Natural killer cell treated with Interleukin-12 subunit alpha and Interleukin-12 subunit beta and Interleukin-15 and Interleukin-18, amount 100 ng/mL, for 72 hours (primary cell): ENCODE measurements around the gene SLC1A4. TPM values are rescaled to one million over a fixed set of nuclear protein-coding genes. Genes with fewer than 3 reads are reported as not detected.
"Not testable (repeated sequence)": the region's sequence is repeated elsewhere in the genome, so short reads cannot be mapped to it uniquely, and the experiment has no call there.

Experiments used
- ATAC-seq, 2 donors: fragments of 150-1000 bp; cut with Tn5 transposase in 1 of 2; sonication (Bioruptor Pico), chemical (Tn5 transposase) in 1 of 2; 2 replicates each; pipeline ENCODE4 v1.10.0; 2021
- DNase-seq: peaks from one replicate; pipeline ENCODE4 v3.0.0; 2022; ENCODE audit warnings: low spot score
- H3K27ac Mint-ChIP-seq, 2 donors: 1 replicate in 1 of 2; 2 replicates in 1 of 2; pipeline ENCODE4 v1.8.0; 2022; ENCODE audit warnings: mixed read lengths in 2 of 2, mild to moderate bottlenecking in 1 of 2, moderate library complexity in 1 of 2
- H3K27me3 Mint-ChIP-seq, 2 donors: 1 replicate in 1 of 2; 2 replicates in 1 of 2; pipeline ENCODE4 v1.8.0; 2022; ENCODE audit warnings: mixed read lengths in 2 of 2
- H3K36me3 Mint-ChIP-seq: one replicate; pipeline ENCODE4 v1.8.0; 2022; ENCODE audit warnings: mixed read lengths
- H3K4me1 Mint-ChIP-seq, 2 donors: 1 replicate in 1 of 2; 2 replicates in 1 of 2; pipeline ENCODE4 v1.8.0; 2022; ENCODE audit warnings: low read depth in 2 of 2, mixed read lengths in 2 of 2, mild to moderate bottlenecking in 1 of 2
- H3K4me3 Mint-ChIP-seq: one replicate; pipeline ENCODE4 v1.8.0; 2022; ENCODE audit warnings: mixed read lengths
- H3K9me3 Mint-ChIP-seq: 2 replicates; pipeline ENCODE4 v1.8.0; 2022; ENCODE audit warnings: mixed read lengths
- total RNA-seq, 2 donors: library from RNA; stranded (reverse); gene quantifications; one replicate each; pipeline ENCODE4 v1.2.3, GENCODE V29; 2022

The SLC1A4 gene
- total RNA-seq, 2 donors from 2014 or later = 34.5 to 34.7 TPM

- peaks cover 22 to 24% of the 10 kb centered on the region in 2 donors for H3K4me1 Mint-ChIP-seq
- ATAC-seq (no peak), DNase-seq (no peak)
- no peak overlapping the region for H3K4me3 Mint-ChIP-seq
- H3K9me3 Mint-ChIP-seq = no peaks in the 10 kb centered on the region
- H3K27me3 Mint-ChIP-seq = no peaks in the 10 kb centered on the region
- H3K27ac Mint-ChIP-seq = no peak overlapping the region
- no peaks in the 10 kb centered on the region for H3K36me3 Mint-ChIP-seq
Observed at GRCh38 chr2:65030476-65031332, 41.5 kb downstream of the SLC1A4 start.

DNA sequence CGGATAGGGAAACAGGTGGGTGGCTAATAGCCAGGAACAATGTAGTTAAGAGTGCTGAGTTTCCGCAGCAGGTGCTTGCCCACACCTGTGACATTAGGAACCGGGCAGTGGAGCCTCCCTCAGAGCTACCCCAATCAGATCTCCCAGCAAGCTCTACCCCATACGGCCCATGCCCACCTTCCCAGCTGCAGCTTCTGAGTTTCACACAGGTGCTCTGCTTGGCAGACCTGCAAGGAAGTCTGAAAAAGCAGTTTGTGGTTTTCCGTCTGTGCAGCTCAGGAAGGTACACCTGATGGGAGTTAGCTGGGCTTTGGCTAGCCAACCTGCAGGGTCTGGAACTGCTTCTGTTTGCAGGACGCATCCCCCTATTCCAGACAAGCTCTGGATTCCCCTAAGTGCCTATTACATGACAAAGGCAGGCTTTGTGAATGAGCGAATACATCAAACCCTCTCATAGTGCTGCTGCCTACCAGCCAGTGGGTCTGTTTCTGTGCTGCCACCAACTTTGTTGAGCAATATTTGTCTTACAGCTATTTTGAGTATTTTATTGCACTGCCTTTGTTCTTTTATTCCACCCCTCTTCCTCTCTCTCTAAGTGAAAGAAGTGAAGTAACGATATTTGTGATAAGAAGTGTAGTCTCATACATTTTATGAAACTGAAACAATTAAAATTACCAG lies 42.3 kb downstream of the SLC1A4 start:
- Mint-ChIP-seq H3K4me1 (peaks cover 20 to 22% of the 10 kb centered on the region in 2 donors), H3K9me3 (no peaks in the 10 kb centered on the region), H3K27ac (peak overlapping the region; percentile 73 to 75), H3K4me3 (peak overlapping the region; percentile 55), H3K36me3 (no peaks in the 10 kb centered on the region), H3K27me3 (no peaks in the 10 kb centered on the region)
- peak in 1 of 2 donors; percentile 33 for ATAC-seq
- DNase-seq = no peak

- Mint-ChIP-seq H3K27me3 (no peaks in the 10 kb centered on the region), H3K4me3 (peak overlapping the region; percentile 55), H3K27ac (peak overlapping the region; percentile 73 to 75), H3K9me3 (no peaks in the 10 kb centered on the region), H3K36me3 (no peaks in the 10 kb centered on the region), H3K4me1 (peaks cover 20 to 22% of the 10 kb centered on the region in 2 donors)
- peak; percentile 68 to 75 for ATAC-seq
- no peak for DNase-seq
Observed at GRCh38 chr2:65032019-65032975, 43.1 kb downstream of the SLC1A4 start.

DNA sequence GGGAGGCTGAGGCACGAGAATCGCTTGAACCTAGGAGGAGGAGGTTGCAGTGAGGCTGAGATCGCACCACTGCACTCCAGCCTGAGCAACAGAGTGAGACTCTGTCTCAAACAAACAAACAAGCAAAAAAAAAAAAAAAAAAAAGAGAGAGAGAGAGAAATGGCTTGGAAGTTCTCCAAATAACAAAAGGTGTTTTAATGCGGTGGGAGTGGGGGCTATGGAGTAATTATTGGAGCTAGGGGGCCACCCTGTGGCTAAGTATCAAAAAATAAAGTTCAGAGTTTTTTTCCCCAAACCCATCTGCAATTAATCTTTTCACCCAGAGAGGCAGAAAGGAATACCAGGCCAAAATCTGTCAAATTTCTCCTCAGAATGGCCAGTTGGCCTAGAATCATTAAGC lies 44.0 kb downstream of the SLC1A4 start:
- no peaks in the 10 kb centered on the region for H3K27me3 Mint-ChIP-seq
- DNase-seq (no peak), ATAC-seq (no peak)
- H3K27ac Mint-ChIP-seq = no peak overlapping the region
- H3K9me3 Mint-ChIP-seq = no peaks in the 10 kb centered on the region
- no peak overlapping the region for H3K4me3 Mint-ChIP-seq
- peaks cover 20 to 22% of the 10 kb centered on the region in 2 donors for H3K4me1 Mint-ChIP-seq
- no peaks in the 10 kb centered on the region for H3K36me3 Mint-ChIP-seq

DNA sequence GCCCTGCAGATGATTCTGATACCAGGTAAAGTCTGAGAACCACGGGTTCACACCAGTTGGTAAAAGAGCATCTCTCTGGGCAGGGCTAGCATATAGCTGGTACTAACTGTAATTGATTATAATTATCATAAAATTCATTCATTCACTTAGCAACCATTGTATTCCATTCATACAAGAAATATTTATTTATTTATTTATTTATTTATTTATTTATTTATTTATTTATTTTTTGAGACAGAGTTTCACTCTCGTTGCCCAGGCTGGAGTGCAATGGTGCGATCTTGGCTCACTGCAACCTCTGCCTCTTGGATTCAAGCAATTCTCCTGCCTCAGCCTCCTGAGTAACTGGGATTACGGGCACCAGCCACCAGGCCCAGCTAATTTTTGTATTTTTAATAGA lies 44.5 kb downstream of the SLC1A4 start:
- H3K4me3 Mint-ChIP-seq, H3K27ac Mint-ChIP-seq, H3K27me3 Mint-ChIP-seq, ATAC-seq, DNase-seq, H3K9me3 Mint-ChIP-seq, H3K36me3 Mint-ChIP-seq: not testable (repeated sequence)
- H3K4me1 Mint-ChIP-seq = peaks cover 20 to 22% of the 10 kb centered on the region in 2 donors

GRCh38 chr2:65035351-65035943 lies 46.2 kb downstream of the SLC1A4 start:
- no peaks in the 10 kb centered on the region for H3K36me3 Mint-ChIP-seq
- H3K9me3 Mint-ChIP-seq = no peaks in the 10 kb centered on the region

DNA sequence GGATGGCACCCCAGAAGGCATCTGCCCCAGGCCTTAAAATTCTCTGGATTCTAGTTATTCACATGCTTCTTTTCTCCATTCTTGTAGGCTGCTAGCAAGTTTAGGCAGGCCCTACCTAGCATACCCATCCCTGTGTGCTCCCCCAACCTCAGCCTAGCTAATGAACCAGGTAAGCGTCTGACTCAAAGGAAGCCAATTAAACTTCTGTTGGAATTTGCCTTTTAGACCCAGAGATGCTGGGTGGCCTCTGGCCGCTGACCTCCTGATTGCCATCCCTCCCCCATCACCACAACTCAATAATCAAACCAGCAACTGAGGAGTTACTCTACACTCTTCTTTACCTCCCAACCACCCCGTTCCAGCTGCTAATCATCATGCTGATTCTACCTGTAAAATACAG lies 48.0 kb downstream of the SLC1A4 start:
- Mint-ChIP-seq H3K27me3 (no peaks in the 10 kb centered on the region), H3K36me3 (no peaks in the 10 kb centered on the region), H3K4me3 (no peak overlapping the region), H3K9me3 (no peaks in the 10 kb centered on the region), H3K4me1 (peaks cover 14 to 16% of the 10 kb centered on the region in 2 donors), H3K27ac (no peak overlapping the region)
- DNase-seq (no peak), ATAC-seq (no peak)

More at GRCh38 chr2:65035351-65035943, 46.2 kb downstream of the SLC1A4 start:
- Mint-ChIP-seq H3K27ac (no peak overlapping the region), H3K4me1 (peaks cover 27 to 28% of the 10 kb centered on the region in 2 donors), H3K27me3 (no peaks in the 10 kb centered on the region), H3K4me3 (no peak overlapping the region)
- DNase-seq (no peak), ATAC-seq (no peak)

- Mint-ChIP-seq H3K4me3 (no peak overlapping the region), H3K27ac (no peak overlapping the region), H3K36me3 (peaks cover 7% of the 10 kb centered on the region), H3K9me3 (peaks cover 6% of the 10 kb centered on the region), H3K27me3 (no peaks in the 10 kb centered on the region), H3K4me1 (peaks cover 10% of the 10 kb centered on the region in 2 donors)
- DNase-seq (no peak), ATAC-seq (no peak)
Observed at GRCh38 chr2:65039640-65040039, 50.4 kb downstream of the SLC1A4 start.

DNA sequence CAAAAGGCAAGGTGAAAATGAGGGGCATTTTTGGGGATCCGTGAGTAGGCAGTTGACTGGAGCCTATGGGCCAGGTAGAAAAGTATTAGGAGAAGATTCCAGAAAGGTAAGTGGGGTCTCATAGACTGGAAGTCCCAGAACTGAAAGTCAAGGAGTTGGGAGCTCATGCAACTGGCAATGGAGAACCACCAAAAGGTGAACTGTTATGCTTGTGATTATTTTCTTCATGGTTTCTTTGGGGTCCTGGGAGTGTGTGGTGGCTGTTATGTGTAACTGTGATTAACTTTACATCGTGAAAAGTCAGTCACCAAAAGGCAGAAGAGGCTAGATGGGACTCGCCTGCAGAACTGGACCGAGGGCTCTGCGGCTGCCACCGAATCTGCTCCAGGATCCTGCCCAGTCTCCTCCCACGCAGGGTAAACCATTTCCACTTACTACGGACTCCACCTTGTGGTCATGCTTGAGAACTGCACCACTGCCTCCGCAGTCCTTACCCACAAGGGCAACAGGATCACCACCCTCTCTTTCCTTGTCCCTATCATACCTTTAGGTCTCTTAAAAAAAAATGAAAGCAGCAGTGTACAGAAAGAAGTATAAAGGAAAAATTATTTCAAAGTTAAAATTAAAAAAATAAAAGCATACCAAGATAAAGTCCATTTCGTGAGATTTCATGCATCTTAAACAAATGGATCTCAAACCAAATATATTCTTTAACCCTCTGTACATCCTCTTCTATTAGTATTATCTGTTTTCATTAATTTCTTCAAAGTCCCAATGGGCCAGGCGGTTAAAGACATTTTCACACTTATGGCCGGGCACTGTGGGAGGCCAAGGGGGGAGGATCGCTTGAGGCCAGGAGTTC lies 51.4 kb downstream of the SLC1A4 start:
- no peaks in the 10 kb centered on the region for H3K27me3 Mint-ChIP-seq
- peaks cover 6% of the 10 kb centered on the region for H3K9me3 Mint-ChIP-seq
- H3K4me3 Mint-ChIP-seq = no peak overlapping the region
- H3K27ac Mint-ChIP-seq = no peak overlapping the region
- peaks cover 10% of the 10 kb centered on the region in 2 donors for H3K4me1 Mint-ChIP-seq
- H3K36me3 Mint-ChIP-seq = peaks cover 11% of the 10 kb centered on the region
- peak; percentile 92 to 94 for ATAC-seq
- peak; percentile 86 for DNase-seq

DNA sequence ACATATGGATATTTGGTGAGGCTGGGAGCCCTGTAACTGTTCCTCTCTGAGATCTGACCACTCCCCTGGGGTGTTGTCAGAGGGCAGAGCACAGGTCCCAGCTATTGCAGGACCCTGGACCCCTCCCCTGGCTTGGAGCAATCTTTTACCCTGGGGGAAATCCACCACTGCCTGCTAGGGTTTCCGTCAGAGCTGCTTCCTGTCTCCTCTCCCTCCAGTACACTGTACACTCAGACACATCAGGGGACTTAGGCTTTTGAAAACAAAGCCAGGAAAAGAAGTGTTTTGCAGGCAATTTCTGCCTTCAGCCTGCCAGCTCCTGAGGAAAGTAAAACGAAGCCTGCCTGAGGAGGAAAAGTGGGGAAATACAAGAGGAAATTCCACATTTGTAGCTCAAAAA lies 53.8 kb downstream of the SLC1A4 start:
- H3K4me1 Mint-ChIP-seq = peaks cover 10% of the 10 kb centered on the region in 2 donors
- no peak for DNase-seq
- no peak overlapping the region for H3K4me3 Mint-ChIP-seq
- peaks cover 11% of the 10 kb centered on the region for H3K36me3 Mint-ChIP-seq
- peak overlapping the region in 1 of 2 donors; percentile 52 for H3K27ac Mint-ChIP-seq
- no peaks in the 10 kb centered on the region for H3K27me3 Mint-ChIP-seq
- peaks cover 6% of the 10 kb centered on the region for H3K9me3 Mint-ChIP-seq
- no peak for ATAC-seq

DNA sequence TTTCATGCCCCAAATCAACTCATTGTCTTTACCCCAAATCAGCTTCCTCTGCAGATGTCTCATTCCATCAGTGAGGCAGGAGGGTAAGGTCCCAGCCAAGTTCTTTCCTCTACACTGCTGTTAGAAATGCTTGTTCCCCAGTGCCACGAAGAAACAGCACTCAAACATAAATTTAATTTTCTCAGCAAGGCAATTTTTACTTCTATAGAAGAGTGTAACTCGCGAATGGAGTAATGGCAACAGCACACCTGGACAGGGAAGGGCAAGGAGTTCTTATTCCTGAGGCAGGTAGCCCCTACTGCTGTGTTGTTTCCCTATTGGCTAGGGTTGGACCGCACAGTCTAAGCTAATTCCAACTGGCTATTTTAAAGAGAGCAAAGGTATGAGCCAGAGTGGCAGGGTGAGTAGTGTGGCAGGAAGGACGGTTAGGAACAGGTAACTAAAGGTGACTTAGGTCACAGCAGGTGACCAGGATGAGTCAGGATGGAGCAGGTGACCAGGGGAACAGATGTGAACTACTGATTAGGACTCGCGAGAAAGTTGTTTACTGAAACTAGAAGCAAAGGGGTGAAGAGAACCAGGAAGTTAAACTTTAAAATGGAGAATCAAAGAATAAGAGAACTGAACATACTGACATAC lies 55.0 kb downstream of the SLC1A4 start:
- DNase-seq (no peak), ATAC-seq (no peak)
- no peaks in the 10 kb centered on the region for H3K27me3 Mint-ChIP-seq
- H3K4me1 Mint-ChIP-seq = peaks cover 10% of the 10 kb centered on the region in 2 donors
- H3K27ac Mint-ChIP-seq = no peak overlapping the region
- H3K4me3 Mint-ChIP-seq = no peak overlapping the region
- peaks cover 11% of the 10 kb centered on the region for H3K36me3 Mint-ChIP-seq
- H3K9me3 Mint-ChIP-seq = peaks cover 6% of the 10 kb centered on the region

- H3K27me3 Mint-ChIP-seq = no peaks in the 10 kb centered on the region
- peaks cover 11% of the 10 kb centered on the region for H3K36me3 Mint-ChIP-seq
- H3K4me3 Mint-ChIP-seq = no peak overlapping the region
- ATAC-seq (no peak), DNase-seq (no peak)
- H3K4me1 Mint-ChIP-seq = peaks cover 1% of the 10 kb centered on the region in 2 donors
- no peak overlapping the region for H3K27ac Mint-ChIP-seq
- peaks cover 6% of the 10 kb centered on the region for H3K9me3 Mint-ChIP-seq
Observed at GRCh38 chr2:65045651-65046050, 56.5 kb downstream of the SLC1A4 start.
